Breast epithelium (tissue), 3 donors: Measurements from ENCODE around the gene TRMT61B.

ENCODE experiments used
- POLR2AphosphoS5 ChIP-seq, 3 donors: sonication (generic); formaldehyde crosslinking; IDR thresholded peaks; one replicate each; pipeline ENCODE4 v1.6.1; 2017; ENCODE audit warnings: antibody characterized with exemption in 3 of 3
- TF ChIP-seq, protein P1 (sequence below), 3 donors: fragments of 450-650 bp; IDR thresholded peaks; one replicate each; pipeline ENCODE4 v1.5.1; 2016 to 2017; ENCODE audit warnings: antibody characterized with exemption in 3 of 3, mild to moderate bottlenecking in 3 of 3, moderate library complexity in 3 of 3

DNA sequence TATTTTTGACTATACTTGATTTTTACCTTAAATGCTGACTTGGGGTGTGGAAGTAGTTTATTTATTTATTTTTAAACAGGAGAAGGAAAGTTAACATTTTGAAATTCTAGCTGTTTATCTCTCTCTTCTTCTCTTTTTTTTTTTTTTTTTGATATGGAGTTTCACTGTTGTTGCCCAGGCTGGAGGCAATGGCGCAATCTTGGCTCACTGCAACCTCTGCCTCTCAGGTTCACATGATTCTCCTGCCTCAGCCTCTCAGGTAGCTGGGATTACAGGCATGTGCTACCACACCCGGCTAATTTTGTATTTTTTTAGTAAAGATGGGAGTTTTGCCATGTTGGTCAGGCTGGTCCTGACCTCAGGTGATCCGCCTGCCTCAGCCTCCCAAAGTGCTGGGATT, 35.4 kb upstream of the TRMT61B start:
- TF ChIP-seq, protein P1, sequence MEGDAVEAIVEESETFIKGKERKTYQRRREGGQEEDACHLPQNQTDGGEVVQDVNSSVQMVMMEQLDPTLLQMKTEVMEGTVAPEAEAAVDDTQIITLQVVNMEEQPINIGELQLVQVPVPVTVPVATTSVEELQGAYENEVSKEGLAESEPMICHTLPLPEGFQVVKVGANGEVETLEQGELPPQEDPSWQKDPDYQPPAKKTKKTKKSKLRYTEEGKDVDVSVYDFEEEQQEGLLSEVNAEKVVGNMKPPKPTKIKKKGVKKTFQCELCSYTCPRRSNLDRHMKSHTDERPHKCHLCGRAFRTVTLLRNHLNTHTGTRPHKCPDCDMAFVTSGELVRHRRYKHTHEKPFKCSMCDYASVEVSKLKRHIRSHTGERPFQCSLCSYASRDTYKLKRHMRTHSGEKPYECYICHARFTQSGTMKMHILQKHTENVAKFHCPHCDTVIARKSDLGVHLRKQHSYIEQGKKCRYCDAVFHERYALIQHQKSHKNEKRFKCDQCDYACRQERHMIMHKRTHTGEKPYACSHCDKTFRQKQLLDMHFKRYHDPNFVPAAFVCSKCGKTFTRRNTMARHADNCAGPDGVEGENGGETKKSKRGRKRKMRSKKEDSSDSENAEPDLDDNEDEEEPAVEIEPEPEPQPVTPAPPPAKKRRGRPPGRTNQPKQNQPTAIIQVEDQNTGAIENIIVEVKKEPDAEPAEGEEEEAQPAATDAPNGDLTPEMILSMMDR (IDR thresholded peaks at IDR 0.05) = no peak
- TF ChIP-seq POLR2AphosphoS5 (IDR thresholded peaks at IDR 0.05) = no peak
